K562 (cell line): Measurements from ENCODE around the gene GFOD2. TPM values are rescaled to one million over a fixed set of nuclear protein-coding genes. Genes with fewer than 3 reads are reported as not detected.

Experiments
- ARHGAP35 ChIP-seq: fragments of 450-650 bp; IDR thresholded peaks from 2 replicates; pipeline ENCODE4 v1.6.1; 2018; ENCODE audit not compliant: partially characterized antibody
- CBFA2T2 ChIP-seq: fragments of 450-650 bp; conservative IDR thresholded peaks from 2 replicates; pipeline ENCODE4 v1.6.1; 2017; ENCODE audit warnings: mild to moderate bottlenecking
- CCNT2 ChIP-seq: IDR thresholded peaks from 2 replicates; pipeline ENCODE4 v1.6.1; 2011; ENCODE audit warnings: borderline replicate concordance, low read depth, mild to moderate bottlenecking, moderate library complexity, mixed read lengths, low read length; ENCODE audit not compliant: insufficient read length; ENCODE audit errors: extremely low read depth
- CEBPB ChIP-seq: fragments of 450-650 bp; IDR thresholded peaks from 2 replicates; pipeline ENCODE4 v1.6.1; 2016; ENCODE audit warnings: missing genetic modification characterization, missing compliant biosample characterization
- CHD4 ChIP-seq: fragments of 200-600 bp; sonication (generic); IDR thresholded peaks from 3 replicates; pipeline ENCODE4 v1.6.1; 2012; ENCODE audit warnings: low read depth, mild to moderate bottlenecking, mixed read lengths, low read length, inconsistent platforms; ENCODE audit not compliant: insufficient read depth, insufficient replicate concordance, poor library complexity, severe bottlenecking
- DPF2 ChIP-seq: fragments of 450-650 bp; IDR thresholded peaks from 2 replicates; pipeline ENCODE4 v1.6.1; 2016
- FOXM1 ChIP-seq, 2 experiments: fragments of 450-650 bp in 1 of 2; sonication (generic) in 1 of 2; formaldehyde crosslinking in 1 of 2; IDR thresholded peaks; 2 replicates each; pipeline versions ENCODE4 v1.6.1 to v1.9.0; 2017 to 2022; ENCODE audit warnings: low read depth in 2 of 2, mild to moderate bottlenecking in 2 of 2, missing genetic modification reagents in 1 of 2, moderate library complexity in 1 of 2
- KLF10 ChIP-seq: fragments of 250-450 bp; sonication (Bioruptor Pico); IDR thresholded peaks from 2 replicates; pipeline ENCODE4 v1.6.1; 2021; ENCODE audit warnings: matching md5 sums
- LARP7 ChIP-seq: fragments of 450-650 bp; IDR thresholded peaks from 2 replicates; pipeline ENCODE4 v1.6.1; 2016
- MCM3 ChIP-seq: fragments of 450-650 bp; IDR thresholded peaks from 2 replicates; pipeline ENCODE4 v1.6.1; 2016
- MEIS2 ChIP-seq: fragments of 450-650 bp; IDR thresholded peaks from 2 replicates; pipeline ENCODE4 v1.6.1; 2014; ENCODE audit warnings: mild to moderate bottlenecking; ENCODE audit not compliant: partially characterized antibody
- RBM22 ChIP-seq: fragments of 200-400 bp; formaldehyde crosslinking; IDR thresholded peaks from 2 replicates; pipeline ENCODE4 v1.6.1; 2018; ENCODE audit warnings: low read length, low read depth; ENCODE audit not compliant: poor library complexity, severe bottlenecking
- RBM39 ChIP-seq: fragments of 200-400 bp; formaldehyde crosslinking; optimal IDR thresholded peaks from 2 replicates; pipeline ENCODE3; 2018; ENCODE audit warnings: low read depth, low read length
- RCOR1 ChIP-seq, 2 experiments: IDR thresholded peaks; 2 replicates each; pipeline ENCODE4 v1.6.1; 2012; ENCODE audit warnings: low read depth in 2 of 2, low read length in 2 of 2, borderline replicate concordance in 1 of 2, improper control_type of control experiment in 1 of 2
- SNRNP70 ChIP-seq: fragments of 200-400 bp; formaldehyde crosslinking; optimal IDR thresholded peaks from 2 replicates; pipeline ENCODE3; 2017; ENCODE audit warnings: low read depth, low read length
- THRAP3 ChIP-seq: fragments of 450-650 bp; IDR thresholded peaks from 2 replicates; pipeline ENCODE4 v1.6.1; 2016; ENCODE audit warnings: mild to moderate bottlenecking, inconsistent platforms, borderline replicate concordance
- ZNF165 ChIP-seq: fragments of 250-450 bp; sonication (Bioruptor Pico); IDR thresholded peaks from 2 replicates; pipeline ENCODE4 v1.4.0; 2020; ENCODE audit warnings: borderline replicate concordance
- ZNF445 ChIP-seq: fragments of 250-450 bp; sonication (Bioruptor Pico); IDR thresholded peaks from 2 replicates; pipeline ENCODE4 v1.4.0; 2020; ENCODE audit warnings: low read depth, mild to moderate bottlenecking, moderate library complexity
- ZNF584 ChIP-seq: fragments of 200-800 bp; sonication (Bioruptor generic); IDR thresholded peaks from 2 replicates; pipeline ENCODE4 v1.6.1; 2016; ENCODE audit warnings: low read depth, mild to moderate bottlenecking, missing genetic modification characterization, missing compliant biosample characterization
- ZNF77 ChIP-seq: fragments of 250-450 bp; sonication (Bioruptor Pico); IDR thresholded peaks from 2 replicates; pipeline ENCODE4 v1.5.0; 2020
- polyA plus RNA-seq, 8 experiments: library from polyadenylated mRNA; depleted of rRNA in 4 of 8; stranded (reverse) in 5 of 8; unstranded in 3 of 8; fragments of >200 nt; fragmentation: Nextera tagmentation in 2 of 8; fragmentation: Illumina TruSeq in 1 of 8; extraction: Ambion mirVana in 2 of 8; extraction: Trizol in 1 of 8; gene quantifications; 2 replicates each; pipeline versions ENCODE4 v1.2.1 to v1.2.3, GENCODE V29; 2011 to 2014; ENCODE audit warnings: inconsistent platforms in 1 of 8, missing spikeins in 1 of 8
- total RNA-seq, 7 experiments: library from RNA; depleted of rRNA in 6 of 7; stranded (reverse); fragments of >200 nt in 6 of 7; fragmentation: Illumina TruSeq in 2 of 7; extraction: Trizol in 2 of 7; gene quantifications; 2 replicates each; pipeline versions ENCODE4 v1.2.1 to v1.2.3, GENCODE V29; 2011 to 2021; ENCODE audit warnings: low replicate concordance in 1 of 7
- TF ChIP-seq, protein P1 (sequence below): fragments of 450-650 bp; conservative IDR thresholded peaks from 2 replicates; pipeline ENCODE4 v1.6.1; 2016; ENCODE audit warnings: missing genetic modification characterization, low read depth, mild to moderate bottlenecking, control low read depth, missing compliant biosample characterization
- TF ChIP-seq, protein P2 (sequence below): sonication (generic); formaldehyde crosslinking; IDR thresholded peaks from 2 replicates; pipeline ENCODE4 v1.5.0; 2020; ENCODE audit warnings: missing genetic modification reagents
- TF ChIP-seq, protein P3 (sequence below): IDR thresholded peaks from 3 replicates; pipeline ENCODE4 v1.6.1; 2011; ENCODE audit warnings: borderline replicate concordance, mild to moderate bottlenecking, moderate library complexity; ENCODE audit not compliant: insufficient read length; ENCODE audit errors: extremely low read depth

Gene GFOD2
- total and polyA plus RNA-seq, 9 of the 15 experiments (the other 6 are each of a cell fraction or from before 2014, with no cell fraction given) = 1.9 to 15.8 (median 11.1) TPM

DNA sequence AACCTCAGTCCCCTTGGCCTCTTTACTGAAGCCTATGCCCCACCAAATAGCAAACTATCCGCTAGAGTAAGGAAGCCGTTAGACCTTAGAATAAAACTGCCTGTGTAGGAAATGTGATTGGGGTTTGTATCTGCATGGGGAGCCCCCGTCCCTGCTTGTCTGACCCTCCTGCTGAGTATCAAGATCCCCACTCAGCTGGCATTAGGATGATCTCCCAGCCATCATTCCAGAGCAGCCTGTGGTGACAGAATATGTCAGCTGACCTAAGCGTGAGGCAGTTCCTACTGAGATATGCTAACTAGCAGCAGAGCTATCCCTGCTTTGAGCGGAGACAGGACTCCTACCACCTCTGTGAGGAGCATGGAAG lies 645 bp upstream of the GFOD2 start (continued):
- TF ChIP-seq CEBPB (tag) (no peak), ARHGAP35 (no peak), ZNF165 (CRISPR knock-in tag) (no peak), CHD4 (no peak), KLF10 (CRISPR knock-in tag) (no peak), MCM3 (no peak), RBM39 (no peak), ZNF77 (CRISPR knock-in tag) (no peak), THRAP3 (no peak), MEIS2 (peak; percentile 77), DPF2 (no peak), RBM22 (no peak), LARP7 (no peak), FOXM1 (IDR thresholded peaks at IDR 0.05; ENCODE audit: low read depth) (no peak), FOXM1 (CRISPR knock-in tag; IDR thresholded peaks at IDR 0.05; ENCODE audit: low read depth) (no peak), RCOR1 (IDR thresholded peaks at IDR 0.05; ENCODE audit: borderline replicate concordance in 1 of 2, low read depth in 2 of 2, low read length in 2 of 2) (no peak; a peak in 1 of 4 replicates), SNRNP70 (no peak), ZNF445 (no peak), ZNF584 (no peak), CCNT2 (no peak), CBFA2T2 (no peak)
- TF ChIP-seq, protein P1, sequence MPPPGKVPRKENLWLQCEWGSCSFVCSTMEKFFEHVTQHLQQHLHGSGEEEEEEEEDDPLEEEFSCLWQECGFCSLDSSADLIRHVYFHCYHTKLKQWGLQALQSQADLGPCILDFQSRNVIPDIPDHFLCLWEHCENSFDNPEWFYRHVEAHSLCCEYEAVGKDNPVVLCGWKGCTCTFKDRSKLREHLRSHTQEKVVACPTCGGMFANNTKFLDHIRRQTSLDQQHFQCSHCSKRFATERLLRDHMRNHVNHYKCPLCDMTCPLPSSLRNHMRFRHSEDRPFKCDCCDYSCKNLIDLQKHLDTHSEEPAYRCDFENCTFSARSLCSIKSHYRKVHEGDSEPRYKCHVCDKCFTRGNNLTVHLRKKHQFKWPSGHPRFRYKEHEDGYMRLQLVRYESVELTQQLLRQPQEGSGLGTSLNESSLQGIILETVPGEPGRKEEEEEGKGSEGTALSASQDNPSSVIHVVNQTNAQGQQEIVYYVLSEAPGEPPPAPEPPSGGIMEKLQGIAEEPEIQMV (tag) = no peak
- TF ChIP-seq, protein P2, sequence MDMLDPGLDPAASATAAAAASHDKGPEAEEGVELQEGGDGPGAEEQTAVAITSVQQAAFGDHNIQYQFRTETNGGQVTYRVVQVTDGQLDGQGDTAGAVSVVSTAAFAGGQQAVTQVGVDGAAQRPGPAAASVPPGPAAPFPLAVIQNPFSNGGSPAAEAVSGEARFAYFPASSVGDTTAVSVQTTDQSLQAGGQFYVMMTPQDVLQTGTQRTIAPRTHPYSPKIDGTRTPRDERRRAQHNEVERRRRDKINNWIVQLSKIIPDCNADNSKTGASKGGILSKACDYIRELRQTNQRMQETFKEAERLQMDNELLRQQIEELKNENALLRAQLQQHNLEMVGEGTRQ (CRISPR knock-in tag) = peak; percentile 63
- TF ChIP-seq, protein P3, sequence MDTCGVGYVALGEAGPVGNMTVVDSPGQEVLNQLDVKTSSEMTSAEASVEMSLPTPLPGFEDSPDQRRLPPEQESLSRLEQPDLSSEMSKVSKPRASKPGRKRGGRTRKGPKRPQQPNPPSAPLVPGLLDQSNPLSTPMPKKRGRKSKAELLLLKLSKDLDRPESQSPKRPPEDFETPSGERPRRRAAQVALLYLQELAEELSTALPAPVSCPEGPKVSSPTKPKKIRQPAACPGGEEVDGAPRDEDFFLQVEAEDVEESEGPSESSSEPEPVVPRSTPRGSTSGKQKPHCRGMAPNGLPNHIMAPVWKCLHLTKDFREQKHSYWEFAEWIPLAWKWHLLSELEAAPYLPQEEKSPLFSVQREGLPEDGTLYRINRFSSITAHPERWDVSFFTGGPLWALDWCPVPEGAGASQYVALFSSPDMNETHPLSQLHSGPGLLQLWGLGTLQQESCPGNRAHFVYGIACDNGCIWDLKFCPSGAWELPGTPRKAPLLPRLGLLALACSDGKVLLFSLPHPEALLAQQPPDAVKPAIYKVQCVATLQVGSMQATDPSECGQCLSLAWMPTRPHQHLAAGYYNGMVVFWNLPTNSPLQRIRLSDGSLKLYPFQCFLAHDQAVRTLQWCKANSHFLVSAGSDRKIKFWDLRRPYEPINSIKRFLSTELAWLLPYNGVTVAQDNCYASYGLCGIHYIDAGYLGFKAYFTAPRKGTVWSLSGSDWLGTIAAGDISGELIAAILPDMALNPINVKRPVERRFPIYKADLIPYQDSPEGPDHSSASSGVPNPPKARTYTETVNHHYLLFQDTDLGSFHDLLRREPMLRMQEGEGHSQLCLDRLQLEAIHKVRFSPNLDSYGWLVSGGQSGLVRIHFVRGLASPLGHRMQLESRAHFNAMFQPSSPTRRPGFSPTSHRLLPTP = no peak
